SU-DHL-6 (cell line): ENCODE results near the gene ST8SIA2.

Experiments used
- CTCF ChIP-seq: fragments of 200-600 bp; sonication (generic); IDR thresholded peaks from one replicate; pipeline ENCODE4 v1.5.1; 2017; ENCODE audit warnings: antibody characterized with exemption, mild to moderate bottlenecking, low read length, moderate library complexity; ENCODE audit not compliant: insufficient read depth, poor library complexity, severe bottlenecking
- EZH2phosphoT487 ChIP-seq: fragments of 200-600 bp; sonication (generic), shearing (Covaris generic); conservative IDR thresholded peaks from 2 replicates; pipeline ENCODE4 v1.6.1; 2018; ENCODE audit warnings: mild to moderate bottlenecking, antibody characterized with exemption, low read length, moderate library complexity, mixed read lengths

DNA sequence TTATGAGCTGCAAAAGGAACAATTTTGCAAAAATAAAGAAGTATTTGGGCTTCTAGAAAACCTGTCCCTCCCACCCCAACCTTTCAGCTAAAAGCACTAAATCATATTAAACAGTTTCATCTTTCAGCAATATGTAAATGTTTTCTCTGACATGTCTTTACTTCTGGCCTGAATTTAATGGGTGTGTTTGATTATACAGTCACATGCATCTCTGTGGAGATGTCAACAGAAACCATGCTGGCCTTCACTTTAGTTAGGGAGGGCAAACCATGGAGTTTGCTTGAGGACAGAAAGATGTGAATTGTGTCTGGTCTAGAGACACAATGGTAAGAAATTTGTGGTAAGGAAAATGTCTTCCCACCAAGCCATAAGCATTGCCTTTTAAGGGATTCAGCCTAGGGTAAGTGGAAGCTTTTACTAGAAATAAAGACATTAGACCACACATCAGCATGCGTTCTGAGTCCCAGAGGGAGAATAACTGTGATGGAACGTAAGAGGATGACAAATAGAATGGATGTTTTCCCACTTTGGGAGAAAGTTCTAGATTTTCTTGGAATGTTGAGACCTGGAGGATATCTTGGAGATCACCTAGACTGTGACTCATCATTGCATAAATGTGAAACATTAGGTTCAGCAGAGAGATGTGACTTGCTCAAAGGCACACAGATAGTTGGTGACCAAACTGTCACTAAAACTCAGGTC, 68.9 kb downstream of the ST8SIA2 start:
- TF ChIP-seq CTCF: no peak
- no peak for TF ChIP-seq EZH2phosphoT487
